ENCODE data around the gene EBI3. TPM values are rescaled to one million over a fixed set of nuclear protein-coding genes. Genes with fewer than 3 reads are reported as not detected.

The EBI3 gene
- total and polyA plus RNA-seq, 2 of the 13 experiments (the other 11 are each of a cell fraction or from before 2014, with no cell fraction given): 3.4 TPM; not detected in 1

- no peak for TF ChIP-seq ZNF747 (CRISPR knock-in tag; IDR thresholded peaks at IDR 0.05; ENCODE audit: borderline replicate concordance)
- no peak for TF ChIP-seq PAWR (CRISPR knock-in tag; IDR thresholded peaks at IDR 0.05; ENCODE audit: borderline replicate concordance)
- no peak for TF ChIP-seq ZNF740 (CRISPR knock-in tag; IDR thresholded peaks at IDR 0.05)
- no peak for TF ChIP-seq KLF15 (CRISPR knock-in tag; IDR thresholded peaks at IDR 0.05; ENCODE audit: borderline replicate concordance)
- TF ChIP-seq ZNF24 (IDR thresholded peaks at IDR 0.05): no peak
- peak; percentile 87 for TF ChIP-seq KDM4B (CRISPR knock-in tag; IDR thresholded peaks at IDR 0.05)
- TF ChIP-seq ZNF124 (CRISPR knock-in tag; IDR thresholded peaks at IDR 0.05): 0 out of 2 replicates have a peak, but pooled peaks have one; percentile 34
- TF ChIP-seq ZNF543 (CRISPR knock-in tag; IDR thresholded peaks at IDR 0.05): peak; percentile 43; the same call in 1 of the 2 replicates
- no peak for TF ChIP-seq ZSCAN22 (CRISPR knock-in tag; IDR thresholded peaks at IDR 0.05)
- TF ChIP-seq ZNF136 (CRISPR knock-in tag; IDR thresholded peaks at IDR 0.05; ENCODE audit: low read depth): no peak
- TF ChIP-seq EED (CRISPR knock-in tag; IDR thresholded peaks at IDR 0.05): no peak
- TF ChIP-seq FOXA1 (IDR thresholded peaks at IDR 0.05): no peak
- no peak; the same call in 1 of the 2 replicates for TF ChIP-seq FOXA1 (CRISPR knock-in tag; IDR thresholded peaks at IDR 0.05)
- TF ChIP-seq SRSF9 (IDR thresholded peaks at IDR 0.05; ENCODE audit: borderline replicate concordance, insufficient read depth, low read depth, low read length, poor library complexity, severe bottlenecking): no peak
- no peak for TF ChIP-seq NR1H2 (CRISPR knock-in tag; IDR thresholded peaks at IDR 0.05; ENCODE audit: borderline replicate concordance, low read depth)
- no peak for TF ChIP-seq TRAFD1 (CRISPR knock-in tag; IDR thresholded peaks at IDR 0.05; ENCODE audit: borderline replicate concordance)
- TF ChIP-seq SALL2 (CRISPR knock-in tag; IDR thresholded peaks at IDR 0.05): no peak
- TF ChIP-seq NFATC3 (CRISPR knock-in tag; IDR thresholded peaks at IDR 0.05): no peak
- no peak for TF ChIP-seq SIX1 (CRISPR knock-in tag; IDR thresholded peaks at IDR 0.05; ENCODE audit: borderline replicate concordance)
- TF ChIP-seq PITX1 (CRISPR knock-in tag; IDR thresholded peaks at IDR 0.05): peak; percentile 81; the same call in 1 of the 2 replicates
- no peak for TF ChIP-seq ZNF75D (CRISPR knock-in tag; IDR thresholded peaks at IDR 0.05; ENCODE audit: borderline replicate concordance)
- TF ChIP-seq MLX (CRISPR knock-in tag; IDR thresholded peaks at IDR 0.05): 0 out of 2 replicates have a peak, but pooled peaks have one; percentile 36
- no peak for TF ChIP-seq MED8 (CRISPR knock-in tag; IDR thresholded peaks at IDR 0.05; ENCODE audit: insufficient replicate concordance)
- peak; percentile 92; the same call in 1 of the 2 replicates for TF ChIP-seq ZKSCAN8 (CRISPR knock-in tag; IDR thresholded peaks at IDR 0.05; ENCODE audit: borderline replicate concordance)
- peak; percentile 97; the same call in 1 of the 2 replicates for TF ChIP-seq ELK4 (CRISPR knock-in tag; IDR thresholded peaks at IDR 0.05; ENCODE audit: borderline replicate concordance)
- TF ChIP-seq ZNF333 (CRISPR knock-in tag; IDR thresholded peaks at IDR 0.05; ENCODE audit: borderline replicate concordance): no peak; the same call in 1 of the 2 replicates
- TF ChIP-seq KDM6A (CRISPR knock-in tag; IDR thresholded peaks at IDR 0.05; ENCODE audit: low read depth): no peak
Observed at GRCh38 chr19:4182084-4182810, 47.1 kb upstream of the EBI3 start, which contains the start of the genes ANKRD24 and SIRT6 (continued).
